Head of caudate nucleus (tissue), 42 donors: ENCODE results near the gene WBP1.
"Not testable (repeated sequence)": the region's sequence is repeated elsewhere in the genome, so short reads cannot be mapped to it uniquely, and the experiment has no call there.

Source experiments
- DNase-seq, 42 donors: peaks; one replicate each; pipeline versions ENCODE4 v3.0.0 to v3.0.0-alpha.2; 2020 to 2021; ENCODE audit warnings: mixed read lengths in 7 of 42
- intact Hi-C: fragments of 100-400 bp; cut with DNase I; formaldehyde crosslinking; loops from one replicate; pipeline ENCODE4 v1.15.0; 2022

The WBP1 gene

GRCh38 chr2:74472086-74472944 is 14.1 kb downstream of the WBP1 start, which contains the start of gene MRPL53:
Gene MRPL53 (minus strand): TSS chr2:74472680. CDS start chr2:74472660, 20 bp downstream.
- DNase-seq, result peak; percentile 90 to 99 (median 96)
- intact Hi-C loops, result no loop called here

GRCh38 chr2:74472945-74473258 is 14.7 kb downstream of the WBP1 start:
- intact Hi-C loops, result no loop called here
- no peak for DNase-seq

GRCh38 chr2:74474481-74474880 is 16.2 kb downstream of the WBP1 start:
- no peak for DNase-seq
- intact Hi-C loops, result no loop called here

- no peak for DNase-seq
- intact Hi-C loops, result no loop called here
Observed at GRCh38 chr2:74474899-74475298, 16.7 kb downstream of the WBP1 start.

- no peak for DNase-seq
Observed at GRCh38 chr2:74481431-74481830, 23.2 kb downstream of the WBP1 start.

GRCh38 chr2:74481961-74482800 is 23.9 kb downstream of the WBP1 start:
- intact Hi-C loops, result loop anchor here (1.0 to 5.0 kb wide), 3 partner anchors 27 to 105 kb away; partner anchors contain the start of genes AUP1, HTRA2 and INO80B
- peak in 4 of 42 donors; percentile 21 to 56 (median 27) for DNase-seq

More at GRCh38 chr2:74481431-74481830, 23.2 kb downstream of the WBP1 start:
- intact Hi-C loops, result loop anchor here (5.0 kb wide), 1 partner anchor 106 kb away; no protein-coding TSS in a partner anchor

GRCh38 chr2:74482801-74483674 is 24.8 kb downstream of the WBP1 start, which contains the start of the genes CCDC142 and TTC31:
Gene CCDC142 (minus strand): TSS chr2:74482998. CDS start chr2:74482837, 161 bp downstream.
Gene TTC31 (plus strand): TSS chr2:74483081. CDS start chr2:74483096, 15 bp downstream.
- peak; percentile 90 to 98 (median 96) for DNase-seq
- intact Hi-C loops, result loop anchor here (1.0 to 5.0 kb wide), 3 partner anchors 28 to 104 kb away; partner anchors contain the start of genes AUP1, HTRA2 and INO80B

GRCh38 chr2:74483675-74484164 is 25.5 kb downstream of the WBP1 start:
- DNase-seq, result not testable (repeated sequence)
- intact Hi-C loops, result loop anchor here (2.0 to 5.0 kb wide), 2 partner anchors 29 to 104 kb away; partner anchors contain the start of gene INO80B

GRCh38 chr2:74486141-74486540 is 27.9 kb downstream of the WBP1 start:
- intact Hi-C loops, result no loop called here
- no peak for DNase-seq

- no peak for DNase-seq
- intact Hi-C loops, result no loop called here
Observed at GRCh38 chr2:74488643-74489481, 30.6 kb downstream of the WBP1 start.

- intact Hi-C loops, result no loop called here
- DNase-seq, result no peak
Observed at GRCh38 chr2:74489906-74490305, 31.7 kb downstream of the WBP1 start.

- intact Hi-C loops, result no loop called here
Observed at GRCh38 chr2:74491648-74492544, 33.7 kb downstream of the WBP1 start.

GRCh38 chr2:74493546-74493945 is 35.3 kb downstream of the WBP1 start:
- intact Hi-C loops, result no loop called here
- DNase-seq, result no peak

More at GRCh38 chr2:74491648-74492544, 33.7 kb downstream of the WBP1 start:
- DNase-seq, result no peak

- intact Hi-C loops, result no loop called here
Observed at GRCh38 chr2:74495440-74495839, 37.2 kb downstream of the WBP1 start.

GRCh38 chr2:74496997-74497776 is 38.9 kb downstream of the WBP1 start:
- no peak for DNase-seq
- intact Hi-C loops, result no loop called here

More at GRCh38 chr2:74495440-74495839, 37.2 kb downstream of the WBP1 start:
- no peak for DNase-seq
